MM.1S (cell line): ENCODE measurements around the gene PLOD3.

Experiments
- DNase-seq: peaks from one replicate; pipeline ENCODE4 v3.0.0-alpha.2; 2015
- H2AFZ ChIP-seq: fragments of 300-600 bp; sonication (generic); 2 replicates; pipeline ENCODE4 v1.6.0; 2016; ENCODE audit warnings: antibody characterized with exemption, low read length
- H3F3A ChIP-seq: fragments of 300-600 bp; sonication (generic); 2 replicates; pipeline ENCODE4 v1.6.1; 2016; ENCODE audit warnings: mild to moderate bottlenecking, antibody characterized with exemption, low read length, moderate library complexity, mixed read lengths; ENCODE audit not compliant: insufficient read depth
- H3K27ac ChIP-seq: fragments of 300-600 bp; sonication (generic); 2 replicates; pipeline ENCODE4 v1.5.1; 2016; ENCODE audit warnings: mild to moderate bottlenecking, low read length
- H3K27me3 ChIP-seq: fragments of 300-600 bp; sonication (generic); replicated peaks from 2 replicates; pipeline ENCODE4 v1.6.0; 2016; ENCODE audit warnings: low read length; ENCODE audit not compliant: insufficient read depth
- H3K36me3 ChIP-seq: fragments of 300-600 bp; sonication (generic); replicated peaks from 2 replicates; pipeline ENCODE4 v1.6.1; 2016; ENCODE audit warnings: mild to moderate bottlenecking, low read length, mixed read lengths; ENCODE audit not compliant: insufficient read depth
- H3K4me1 ChIP-seq: fragments of 300-600 bp; sonication (generic); 2 replicates; pipeline ENCODE4 v1.6.1; 2016; ENCODE audit warnings: low read length, mixed read lengths
- H3K4me2 ChIP-seq: fragments of 300-600 bp; sonication (generic); 2 replicates; pipeline ENCODE4 v1.6.0; 2016; ENCODE audit warnings: low read depth, low read length
- H3K4me3 ChIP-seq: fragments of 300-600 bp; sonication (generic); 2 replicates; pipeline ENCODE4 v1.5.1; 2016; ENCODE audit warnings: low read length, mixed read lengths
- H3K79me2 ChIP-seq: fragments of 300-600 bp; sonication (generic); 2 replicates; pipeline ENCODE4 v1.6.1; 2016; ENCODE audit warnings: mixed run types, low read length, mixed read lengths
- H3K9ac ChIP-seq: fragments of 300-600 bp; sonication (generic); 2 replicates; pipeline ENCODE4 v1.6.1; 2016; ENCODE audit warnings: low read length, mixed read lengths
- H3K9me2 ChIP-seq: fragments of 300-600 bp; sonication (generic); replicated peaks from 2 replicates; pipeline ENCODE4 v1.6.1; 2016; ENCODE audit warnings: mild to moderate bottlenecking, low read length, mixed read lengths; ENCODE audit not compliant: insufficient read depth
- H3K9me3 ChIP-seq: fragments of 300-600 bp; sonication (generic); replicated peaks from 2 replicates; pipeline ENCODE4 v1.6.1; 2016; ENCODE audit warnings: mild to moderate bottlenecking, low read length, mixed read lengths; ENCODE audit not compliant: insufficient read depth
- H4K20me1 ChIP-seq: fragments of 300-600 bp; sonication (generic); 2 replicates; pipeline ENCODE4 v1.6.1; 2016; ENCODE audit warnings: mild to moderate bottlenecking, low read length, moderate library complexity, mixed read lengths; ENCODE audit not compliant: insufficient read depth
- EZH2 ChIP-seq: fragments of 300-600 bp; sonication (generic); optimal IDR thresholded peaks from 2 replicates; pipeline ENCODE3; 2017; ENCODE audit warnings: low read depth, mild to moderate bottlenecking, antibody characterized with exemption, low read length, mixed read lengths
- EZH2phosphoT487 ChIP-seq: fragments of 300-600 bp; sonication (generic); IDR thresholded peaks from 2 replicates; pipeline ENCODE4 v1.6.1; 2018; ENCODE audit warnings: antibody characterized with exemption, low read length
- TF ChIP-seq, protein P1 (sequence below): fragments of 300-600 bp; sonication (generic); IDR thresholded peaks from 2 replicates; pipeline ENCODE4 v1.5.1; 2016; ENCODE audit warnings: antibody characterized with exemption, low read length, mixed read lengths

PLOD3 gene

DNA sequence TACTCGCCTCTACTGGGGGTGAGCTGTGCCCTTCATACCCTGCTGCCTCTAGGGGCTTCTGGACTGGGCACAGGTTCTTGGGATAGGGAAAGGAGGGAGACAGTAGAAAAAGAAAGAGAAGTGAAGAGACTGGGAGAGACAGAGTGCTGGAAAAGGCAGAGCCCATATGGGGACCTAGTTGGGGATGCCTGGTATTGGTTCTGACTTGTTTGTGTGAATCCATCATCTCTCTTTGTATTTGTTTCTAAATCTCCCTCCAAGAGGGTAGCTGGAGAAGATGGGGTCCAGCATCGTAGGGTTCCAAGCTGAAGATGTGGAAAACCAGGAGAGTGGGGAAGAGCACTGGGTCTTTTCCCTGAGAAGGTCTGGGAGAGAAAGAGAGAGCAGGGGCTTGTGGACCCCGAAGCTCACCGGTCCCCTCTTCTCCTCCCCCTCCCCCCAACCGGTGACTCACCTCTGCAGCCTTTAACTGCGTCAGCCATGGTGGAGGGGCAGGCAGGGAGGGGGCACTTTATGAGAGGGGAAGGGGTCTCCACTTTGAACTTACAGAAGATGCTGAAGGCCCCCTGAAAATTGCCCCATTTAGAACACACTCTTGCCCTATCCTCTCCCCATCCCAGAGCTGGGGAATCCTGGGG is 48.9 kb downstream of the PLOD3 start:
- TF ChIP-seq EZH2 (no peak), EZH2phosphoT487 (no peak)
- TF ChIP-seq, protein P1, sequence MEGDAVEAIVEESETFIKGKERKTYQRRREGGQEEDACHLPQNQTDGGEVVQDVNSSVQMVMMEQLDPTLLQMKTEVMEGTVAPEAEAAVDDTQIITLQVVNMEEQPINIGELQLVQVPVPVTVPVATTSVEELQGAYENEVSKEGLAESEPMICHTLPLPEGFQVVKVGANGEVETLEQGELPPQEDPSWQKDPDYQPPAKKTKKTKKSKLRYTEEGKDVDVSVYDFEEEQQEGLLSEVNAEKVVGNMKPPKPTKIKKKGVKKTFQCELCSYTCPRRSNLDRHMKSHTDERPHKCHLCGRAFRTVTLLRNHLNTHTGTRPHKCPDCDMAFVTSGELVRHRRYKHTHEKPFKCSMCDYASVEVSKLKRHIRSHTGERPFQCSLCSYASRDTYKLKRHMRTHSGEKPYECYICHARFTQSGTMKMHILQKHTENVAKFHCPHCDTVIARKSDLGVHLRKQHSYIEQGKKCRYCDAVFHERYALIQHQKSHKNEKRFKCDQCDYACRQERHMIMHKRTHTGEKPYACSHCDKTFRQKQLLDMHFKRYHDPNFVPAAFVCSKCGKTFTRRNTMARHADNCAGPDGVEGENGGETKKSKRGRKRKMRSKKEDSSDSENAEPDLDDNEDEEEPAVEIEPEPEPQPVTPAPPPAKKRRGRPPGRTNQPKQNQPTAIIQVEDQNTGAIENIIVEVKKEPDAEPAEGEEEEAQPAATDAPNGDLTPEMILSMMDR, result no peak
- H2AFZ ChIP-seq, result no peak overlapping the region
- no peaks in the 10 kb centered on the region for H3K36me3 ChIP-seq
- H3K9ac ChIP-seq, result no peak overlapping the region
- no peaks in the 10 kb centered on the region for H3K79me2 ChIP-seq
- H3K9me3 ChIP-seq, result no peaks in the 10 kb centered on the region
- H3K4me2 ChIP-seq, result no peak overlapping the region
- peaks cover 88% of the 10 kb centered on the region for H3K27me3 ChIP-seq
- peaks cover 7% of the 10 kb centered on the region; the same call in 1 of the 2 replicates for H3K4me1 ChIP-seq
- no peaks in the 10 kb centered on the region for H3K9me2 ChIP-seq
- H4K20me1 ChIP-seq, result no peaks in the 10 kb centered on the region
- no peaks in the 10 kb centered on the region for H3F3A ChIP-seq
- no peak overlapping the region for H3K27ac ChIP-seq
- no peak for DNase-seq
- H3K4me3 ChIP-seq, result no peak overlapping the region

DNA sequence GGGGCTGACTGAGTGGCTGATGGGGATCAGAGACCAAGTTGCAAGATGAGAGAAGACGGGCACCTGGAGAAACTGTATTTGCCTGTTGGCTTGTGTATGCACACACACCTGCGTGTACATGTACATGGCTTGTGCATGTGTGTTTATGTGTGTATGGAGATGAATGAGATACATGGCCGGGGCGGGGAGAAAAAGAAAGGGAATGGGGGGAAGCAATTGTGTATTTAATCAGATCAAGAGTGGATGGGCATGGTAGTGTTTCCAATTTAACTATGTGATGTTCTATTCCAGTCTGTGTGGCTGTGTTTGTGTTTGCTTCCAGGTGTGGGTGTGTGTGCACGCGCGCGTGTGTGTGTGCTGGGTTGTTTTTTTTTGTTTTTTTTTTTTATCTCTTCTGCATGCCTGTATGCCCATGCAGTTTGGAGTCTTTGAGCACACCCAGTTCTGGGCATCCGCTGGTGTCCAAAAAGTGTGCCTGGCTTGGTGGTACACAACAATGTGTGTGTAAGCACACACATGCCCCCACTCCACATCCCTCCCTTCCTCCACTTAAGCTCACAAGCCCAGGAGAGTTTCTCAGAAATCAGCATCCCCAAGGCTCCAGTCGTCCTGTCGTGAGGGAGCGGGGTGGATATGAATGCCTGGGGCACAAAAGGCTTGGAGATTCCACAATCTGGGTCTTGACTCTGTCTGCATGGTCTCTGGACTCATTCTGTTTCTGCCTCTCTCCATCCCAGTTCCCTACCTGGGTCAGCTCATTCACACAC is 49.6 kb downstream of the PLOD3 start:
- DNase-seq, result no peak
- no peak overlapping the region for H3K4me2 ChIP-seq

DNA sequence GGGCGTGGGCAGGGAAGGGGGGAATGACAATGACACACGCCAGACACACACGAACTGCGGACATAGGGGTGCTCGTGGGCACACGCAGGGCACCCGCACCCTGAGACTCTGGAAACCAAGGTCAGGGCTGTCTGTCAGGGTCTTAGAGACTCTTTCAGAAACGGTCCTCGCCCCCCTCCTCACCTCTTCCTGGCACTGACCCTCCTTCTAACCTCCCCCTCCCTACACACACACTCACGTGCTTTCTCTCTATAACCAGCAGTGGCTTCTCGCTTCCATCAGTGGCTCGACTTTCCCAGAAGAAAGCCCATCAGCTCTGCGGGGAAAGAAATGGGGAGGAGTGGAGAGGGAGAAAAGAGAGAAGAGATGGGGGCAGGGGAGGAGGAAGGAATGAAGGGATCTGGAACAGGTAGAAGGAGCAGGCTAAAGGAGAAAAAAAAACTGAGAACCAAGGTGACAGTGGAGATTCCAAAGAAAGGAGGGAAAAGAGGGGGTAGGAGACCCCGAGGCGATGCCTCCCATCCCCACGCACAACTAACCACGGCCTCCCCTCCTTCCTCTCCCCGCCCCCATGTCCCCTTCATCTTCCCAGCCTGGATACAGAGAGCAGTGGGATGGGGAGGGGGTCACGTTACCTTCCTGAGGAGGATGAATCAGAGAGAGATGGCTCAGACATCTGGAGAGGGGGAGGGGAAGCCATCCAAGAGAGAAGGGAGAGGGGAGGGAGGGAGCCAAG is 50.3 kb downstream of the PLOD3 start:
- H3K79me2 ChIP-seq, result no peaks in the 10 kb centered on the region
- peaks cover 5% of the 10 kb centered on the region; the same call in 1 of the 2 replicates for H3K4me1 ChIP-seq
- no peak for DNase-seq
- H3K9me3 ChIP-seq, result no peaks in the 10 kb centered on the region
- no peak for TF ChIP-seq EZH2phosphoT487
- TF ChIP-seq, protein P1, result no peak
- no peak for TF ChIP-seq EZH2
- no peak overlapping the region for H2AFZ ChIP-seq
- H4K20me1 ChIP-seq, result no peaks in the 10 kb centered on the region
- H3K4me2 ChIP-seq, result no peak overlapping the region
- H3K36me3 ChIP-seq, result no peaks in the 10 kb centered on the region
- H3K4me3 ChIP-seq, result no peak overlapping the region
- no peaks in the 10 kb centered on the region for H3K9me2 ChIP-seq
- H3K27ac ChIP-seq, result no peak overlapping the region
- H3F3A ChIP-seq, result no peaks in the 10 kb centered on the region
- peaks cover 82% of the 10 kb centered on the region for H3K27me3 ChIP-seq
- H3K9ac ChIP-seq, result no peak overlapping the region

More for the DNA sequence above, 49.6 kb downstream of the PLOD3 start:
- no peak overlapping the region for H3K4me3 ChIP-seq
- H3K9ac ChIP-seq, result no peak overlapping the region
- no peak overlapping the region for H3K27ac ChIP-seq
- no peaks in the 10 kb centered on the region for H3F3A ChIP-seq
- H3K79me2 ChIP-seq, result no peaks in the 10 kb centered on the region
- H3K27me3 ChIP-seq, result peaks cover 84% of the 10 kb centered on the region
- H3K4me1 ChIP-seq, result peaks cover 7% of the 10 kb centered on the region; the same call in 1 of the 2 replicates
- H2AFZ ChIP-seq, result no peak overlapping the region
- no peaks in the 10 kb centered on the region for H3K36me3 ChIP-seq
- no peaks in the 10 kb centered on the region for H4K20me1 ChIP-seq
- H3K9me2 ChIP-seq, result no peaks in the 10 kb centered on the region
- TF ChIP-seq, protein P1, result no peak
- no peak for TF ChIP-seq EZH2
- TF ChIP-seq EZH2phosphoT487, result no peak
- no peaks in the 10 kb centered on the region for H3K9me3 ChIP-seq
